ENCODE data around the gene PBX1.
A peak's percentile ranks its signal among the peaks of the same experiment; 100 is the strongest.

The PBX1 gene

DNA sequence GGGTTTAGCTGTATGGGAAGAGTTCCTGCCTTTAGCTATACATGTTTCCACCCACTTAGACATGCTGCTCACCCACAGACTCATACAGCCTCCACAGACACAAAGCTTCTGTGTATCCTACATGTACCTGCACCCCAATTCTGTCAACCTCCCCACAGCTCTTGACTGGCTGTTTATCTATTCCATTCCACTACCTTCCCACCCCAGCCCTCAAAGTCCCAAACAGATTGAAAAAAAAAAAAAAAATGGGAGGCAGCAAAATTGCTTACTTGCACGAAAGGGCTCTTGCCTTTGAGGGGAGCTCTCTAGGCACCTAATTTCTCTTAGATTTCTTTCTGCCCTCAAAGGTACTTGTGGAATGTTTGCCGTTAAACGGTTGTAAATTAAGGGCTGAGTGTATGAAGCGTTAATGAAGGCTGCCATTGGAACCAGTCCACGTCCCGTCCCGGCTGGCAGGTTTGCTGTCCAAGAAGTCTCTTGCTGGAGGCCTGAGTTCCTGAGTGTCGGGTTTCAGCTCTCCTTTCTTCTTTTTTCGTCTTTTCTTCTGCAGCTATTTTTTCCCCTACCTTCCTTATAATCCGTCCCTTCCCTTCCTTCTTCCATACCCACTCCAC lies 43.6 kb downstream of the PBX1 start (continued):
- TF ChIP-seq ZNF529 (tag by site-specific recombination; IDR thresholded peaks at IDR 0.05; ENCODE audit: insufficient replicate concordance) (no peak), AEBP2 (tag by site-specific recombination; IDR thresholded peaks at IDR 0.05; ENCODE audit: borderline replicate concordance) (no peak), ZNF580 (tag by site-specific recombination; IDR thresholded peaks at IDR 0.05) (peak; percentile 76), ZNF670 (tag by site-specific recombination; IDR thresholded peaks at IDR 0.05; ENCODE audit: low read depth) (no peak), ZNF19 (tag by site-specific recombination; IDR thresholded peaks at IDR 0.05; ENCODE audit: low read depth) (no peak), ZSCAN5A (tag by site-specific recombination; IDR thresholded peaks at IDR 0.05) (no peak), ZNF10 (tag by site-specific recombination; IDR thresholded peaks at IDR 0.05) (no peak), ZNF24 (tag by site-specific recombination; IDR thresholded peaks at IDR 0.05) (0 out of 2 replicates have a peak, but pooled peaks have one; percentile 38), ZNF843 (tag by site-specific recombination; IDR thresholded peaks at IDR 0.05) (peak; percentile 85), ZNF391 (tag by site-specific recombination; IDR thresholded peaks at IDR 0.05; ENCODE audit: borderline replicate concordance, low read depth) (peak; percentile 63; the same call in 1 of the 2 replicates), ZNF350 (tag by site-specific recombination; IDR thresholded peaks at IDR 0.05) (no peak), MEIS1 (CRISPR knock-in tag; IDR thresholded peaks at IDR 0.05; ENCODE audit: borderline replicate concordance) (no peak), ZNF785 (tag by site-specific recombination; IDR thresholded peaks at IDR 0.05) (no peak), SP2 (tag by site-specific recombination; IDR thresholded peaks at IDR 0.05) (no peak), ZNF366 (tag by site-specific recombination; conservative IDR thresholded peaks at IDR 0.05) (peak; percentile 77), SCRT1 (tag by site-specific recombination; IDR thresholded peaks at IDR 0.05; ENCODE audit: borderline replicate concordance) (peak; percentile 91), ZNF830 (tag by site-specific recombination; IDR thresholded peaks at IDR 0.05; ENCODE audit: low read depth) (no peak), EGR2 (tag by site-specific recombination; IDR thresholded peaks at IDR 0.05; ENCODE audit: low read depth) (peak; percentile 41; the same call in 1 of the 2 replicates), ZNF335 (tag by site-specific recombination; conservative IDR thresholded peaks at IDR 0.05) (peak; percentile 64), ZNF184 (tag by site-specific recombination; IDR thresholded peaks at IDR 0.05) (no peak), ZNF426 (tag by site-specific recombination; IDR thresholded peaks at IDR 0.05) (no peak), ZNF146 (tag by site-specific recombination; IDR thresholded peaks at IDR 0.05) (no peak), ZNF560 (tag by site-specific recombination; IDR thresholded peaks at IDR 0.05; ENCODE audit: borderline replicate concordance) (no peak), ZNF585B (tag by site-specific recombination; IDR thresholded peaks at IDR 0.05) (no peak), ZNF341 (tag by site-specific recombination; IDR thresholded peaks at IDR 0.05; ENCODE audit: low read depth) (peak; percentile 72), HIC1 (tag by site-specific recombination; IDR thresholded peaks at IDR 0.05) (no peak), ZBTB20 (tag by site-specific recombination; IDR thresholded peaks at IDR 0.05) (peak; percentile 32), ZNF280C (tag by site-specific recombination; IDR thresholded peaks at IDR 0.05) (no peak), ZNF664 (tag by site-specific recombination; IDR thresholded peaks at IDR 0.05) (peak; percentile 17; the same call in 1 of the 2 replicates), ZNF433 (tag by site-specific recombination; IDR thresholded peaks at IDR 0.05; ENCODE audit: low read depth) (no peak), ZNF302 (tag by site-specific recombination; IDR thresholded peaks at IDR 0.05; ENCODE audit: low read depth) (no peak)
- TF ChIP-seq, protein P1, sequence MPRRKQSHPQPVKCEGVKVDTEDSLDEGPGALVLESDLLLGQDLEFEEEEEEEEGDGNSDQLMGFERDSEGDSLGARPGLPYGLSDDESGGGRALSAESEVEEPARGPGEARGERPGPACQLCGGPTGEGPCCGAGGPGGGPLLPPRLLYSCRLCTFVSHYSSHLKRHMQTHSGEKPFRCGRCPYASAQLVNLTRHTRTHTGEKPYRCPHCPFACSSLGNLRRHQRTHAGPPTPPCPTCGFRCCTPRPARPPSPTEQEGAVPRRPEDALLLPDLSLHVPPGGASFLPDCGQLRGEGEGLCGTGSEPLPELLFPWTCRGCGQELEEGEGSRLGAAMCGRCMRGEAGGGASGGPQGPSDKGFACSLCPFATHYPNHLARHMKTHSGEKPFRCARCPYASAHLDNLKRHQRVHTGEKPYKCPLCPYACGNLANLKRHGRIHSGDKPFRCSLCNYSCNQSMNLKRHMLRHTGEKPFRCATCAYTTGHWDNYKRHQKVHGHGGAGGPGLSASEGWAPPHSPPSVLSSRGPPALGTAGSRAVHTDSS (tag by site-specific recombination; IDR thresholded peaks at IDR 0.05) = no peak
